PFSK-1 (cell line): ENCODE measurements around the gene RYR3.

Experiments
- FOXP2 ChIP-seq: optimal IDR thresholded peaks from 2 replicates; pipeline ENCODE3; 2011; ENCODE audit warnings: borderline replicate concordance, control low read depth, inconsistent platforms; ENCODE audit not compliant: insufficient read depth; ENCODE audit errors: extremely low read length, extremely low read depth
- POLR2AphosphoS5 ChIP-seq: IDR thresholded peaks from 2 replicates; pipeline ENCODE4 v1.6.1; 2012; ENCODE audit warnings: low read depth, mild to moderate bottlenecking, control low read depth, low read length, moderate library complexity
- SIN3A ChIP-seq: IDR thresholded peaks from 2 replicates; pipeline ENCODE4 v1.6.1; 2012; ENCODE audit warnings: mild to moderate bottlenecking, low read length, moderate library complexity, borderline replicate concordance; ENCODE audit not compliant: insufficient read depth
- TAF1 ChIP-seq: IDR thresholded peaks from 2 replicates; pipeline ENCODE4 v1.6.1; 2012; ENCODE audit warnings: low read length, control low read depth, borderline replicate concordance; ENCODE audit not compliant: insufficient read depth
- TF ChIP-seq, protein P1 (sequence below), 2 experiments: IDR thresholded peaks; 2 replicates each; pipeline versions ENCODE4 v1.6.1 to v1.8.0; 2011 to 2012; ENCODE audit warnings: low read depth in 2 of 2, low read length in 2 of 2, control low read depth in 1 of 2, inconsistent platforms in 1 of 2, mild to moderate bottlenecking in 1 of 2, moderate library complexity in 1 of 2; ENCODE audit not compliant: insufficient read depth in 1 of 2

DNA sequence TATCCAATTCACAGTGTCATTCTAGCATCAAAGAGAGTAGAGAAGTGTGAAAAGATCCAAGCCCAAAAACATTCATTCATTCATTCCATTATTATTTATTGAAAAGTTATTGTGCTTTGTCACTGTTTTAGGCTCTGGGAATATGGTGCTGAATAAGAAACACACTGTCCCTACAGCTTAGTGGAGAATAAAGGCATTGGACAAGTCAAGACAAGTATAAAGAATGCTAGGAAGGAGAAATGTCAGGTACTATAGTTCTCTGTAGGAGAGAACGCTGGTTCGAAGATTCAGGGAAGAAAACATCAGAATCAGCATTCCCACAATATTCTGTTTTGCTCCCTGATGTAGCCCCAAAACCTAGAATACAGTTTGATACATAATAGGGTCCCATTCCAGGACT lies 528.8 kb downstream of the RYR3 start:
- TF ChIP-seq POLR2AphosphoS5 (no peak), SIN3A (no peak), TAF1 (no peak), FOXP2 (no peak)
- TF ChIP-seq, protein P1, sequence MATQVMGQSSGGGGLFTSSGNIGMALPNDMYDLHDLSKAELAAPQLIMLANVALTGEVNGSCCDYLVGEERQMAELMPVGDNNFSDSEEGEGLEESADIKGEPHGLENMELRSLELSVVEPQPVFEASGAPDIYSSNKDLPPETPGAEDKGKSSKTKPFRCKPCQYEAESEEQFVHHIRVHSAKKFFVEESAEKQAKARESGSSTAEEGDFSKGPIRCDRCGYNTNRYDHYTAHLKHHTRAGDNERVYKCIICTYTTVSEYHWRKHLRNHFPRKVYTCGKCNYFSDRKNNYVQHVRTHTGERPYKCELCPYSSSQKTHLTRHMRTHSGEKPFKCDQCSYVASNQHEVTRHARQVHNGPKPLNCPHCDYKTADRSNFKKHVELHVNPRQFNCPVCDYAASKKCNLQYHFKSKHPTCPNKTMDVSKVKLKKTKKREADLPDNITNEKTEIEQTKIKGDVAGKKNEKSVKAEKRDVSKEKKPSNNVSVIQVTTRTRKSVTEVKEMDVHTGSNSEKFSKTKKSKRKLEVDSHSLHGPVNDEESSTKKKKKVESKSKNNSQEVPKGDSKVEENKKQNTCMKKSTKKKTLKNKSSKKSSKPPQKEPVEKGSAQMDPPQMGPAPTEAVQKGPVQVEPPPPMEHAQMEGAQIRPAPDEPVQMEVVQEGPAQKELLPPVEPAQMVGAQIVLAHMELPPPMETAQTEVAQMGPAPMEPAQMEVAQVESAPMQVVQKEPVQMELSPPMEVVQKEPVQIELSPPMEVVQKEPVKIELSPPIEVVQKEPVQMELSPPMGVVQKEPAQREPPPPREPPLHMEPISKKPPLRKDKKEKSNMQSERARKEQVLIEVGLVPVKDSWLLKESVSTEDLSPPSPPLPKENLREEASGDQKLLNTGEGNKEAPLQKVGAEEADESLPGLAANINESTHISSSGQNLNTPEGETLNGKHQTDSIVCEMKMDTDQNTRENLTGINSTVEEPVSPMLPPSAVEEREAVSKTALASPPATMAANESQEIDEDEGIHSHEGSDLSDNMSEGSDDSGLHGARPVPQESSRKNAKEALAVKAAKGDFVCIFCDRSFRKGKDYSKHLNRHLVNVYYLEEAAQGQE (IDR thresholded peaks at IDR 0.05; ENCODE audit: insufficient read depth in 1 of 2, low read depth in 2 of 2, low read length in 2 of 2) = no peak
